ENCODE results near the gene SOCS4. TPM values are rescaled to one million over a fixed set of nuclear protein-coding genes. Genes with fewer than 3 reads are reported as not detected.
"Not testable (repeated sequence)": the region's sequence is repeated elsewhere in the genome, so short reads cannot be mapped to it uniquely, and the experiment has no call there.

SOCS4 gene
- total and polyA plus RNA-seq, 4 experiments from 2014 or later, result 3.3 to 24.5 (median 11.5) TPM

DNA sequence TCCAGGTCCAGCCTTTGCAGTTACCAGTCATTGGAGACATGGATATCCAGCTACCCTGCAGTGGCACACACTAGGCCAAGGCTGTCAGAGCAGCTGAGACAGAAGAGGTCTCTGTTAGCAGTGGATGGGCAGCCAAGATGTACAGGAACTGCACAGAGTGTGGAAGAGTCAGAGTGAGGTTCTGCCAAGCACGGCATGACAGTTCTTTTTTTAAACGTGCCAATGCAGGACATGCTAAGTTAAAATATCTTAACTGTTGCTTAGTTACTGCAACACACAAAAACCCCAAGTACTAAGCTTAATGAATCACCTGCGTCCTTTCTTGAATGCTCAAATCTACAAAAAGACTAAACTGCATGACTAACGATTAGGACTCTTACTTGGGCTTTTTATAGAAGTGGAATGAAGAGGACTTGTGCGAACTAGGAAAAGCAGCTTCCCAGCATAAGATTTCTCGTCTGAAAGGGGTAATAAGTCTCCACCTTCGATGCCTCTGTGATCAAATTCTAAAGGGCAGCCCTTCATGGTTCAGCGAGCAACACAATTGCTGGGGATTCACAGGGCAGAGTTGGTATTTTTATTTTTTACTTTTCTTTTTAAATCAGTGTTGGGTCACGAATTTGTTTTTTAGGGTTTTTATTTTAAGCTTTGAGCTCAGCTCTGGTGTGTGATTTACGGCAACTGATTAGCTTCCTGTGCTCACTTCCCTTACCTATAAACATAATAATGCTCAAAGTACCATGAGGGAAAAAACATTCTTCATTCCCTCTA lies 45.0 kb downstream of the SOCS4 start:
- Histone ChIP-seq H3K9me3 (ENCODE audit: control insufficient read depth in 1 of 2, low read length in 2 of 2) (no peaks in the 10 kb centered on the region), H3K27ac (ENCODE audit: low read depth, low read length) (peak overlapping the region; percentile 29), H3K27me3 (ENCODE audit: insufficient read depth, low read length) (no peaks in the 10 kb centered on the region), H3K4me3 (ENCODE audit: low read length in 2 of 2) (peak overlapping the region in 1 of 2 donors; percentile 6), H3K36me3 (ENCODE audit: insufficient read depth, low read length) (no peaks in the 10 kb centered on the region), H3K4me1 (ENCODE audit: insufficient read depth, low read length) (peaks cover 37% of the 10 kb centered on the region)
- CTCF ChIA-PET (ENCODE audit: partially characterized antibody), result interaction anchor here (0.6 to 3.7 kb wide), 10 partner anchors 8 to 89 kb away, joined by 3 to 16 read pairs (median 4); partner anchors contain the start of genes MAPK1IP1L, SOCS4 and WDHD1
- H3K4me1 Mint-ChIP-seq, result peaks cover 24 to 44% (median 38%) of the 10 kb centered on the region in 4 donors
- peak; percentile 24 to 52 (median 36) for DNase-seq
- intact Hi-C loops (cut with micrococcal nuclease), result loop anchor here (2.0 kb wide), 1 partner anchor 21 kb away; the partner anchor contains the start of gene MAPK1IP1L
- H3K4me3 Mint-ChIP-seq, result peak overlapping the region; percentile 24 to 85 (median 57)
- no peaks in the 10 kb centered on the region for H3K27me3 Mint-ChIP-seq
- H3K27ac Mint-ChIP-seq, result peak overlapping the region; percentile 72 to 93 (median 90)
- H3K36me3 Mint-ChIP-seq, result peaks cover 0 to 11% of the 10 kb centered on the region in 2 donors
- no peaks in the 10 kb centered on the region for H3K9me3 Mint-ChIP-seq
- POLR2A ChIA-PET (ENCODE audit: partially characterized antibody), result interaction anchor here (1.0 to 3.4 kb wide), 7 partner anchors 9 to 191 kb away, joined by 3 to 18 read pairs (median 6); partner anchors contain the start of genes MAPK1IP1L, SOCS4 and WDHD1

DNA sequence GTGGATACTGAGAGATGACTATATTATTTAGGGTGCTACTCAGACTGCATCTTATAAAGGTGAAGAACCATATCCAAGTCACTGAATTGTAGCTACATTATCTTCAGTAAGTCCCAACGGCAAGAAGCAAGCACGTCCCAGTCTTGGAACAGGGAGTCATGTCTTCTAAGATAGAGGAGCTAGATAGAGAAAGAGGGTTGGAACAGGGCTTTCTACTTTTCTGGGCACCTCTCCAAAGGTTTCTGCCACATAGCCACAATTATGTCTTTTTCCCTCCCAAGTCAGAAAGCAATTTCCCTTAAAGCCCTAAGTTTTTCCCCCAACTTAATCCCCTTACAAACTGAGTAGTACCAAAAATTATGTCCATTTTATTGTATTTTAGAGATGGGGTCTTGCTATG lies 46.8 kb downstream of the SOCS4 start:
- Histone ChIP-seq H3K27ac (ENCODE audit: low read depth, low read length) (no peak overlapping the region), H3K4me1 (ENCODE audit: insufficient read depth, low read length) (peaks cover 37% of the 10 kb centered on the region), H3K9me3 (ENCODE audit: control insufficient read depth in 1 of 2, low read length in 2 of 2) (no peaks in the 10 kb centered on the region), H3K27me3 (ENCODE audit: insufficient read depth, low read length) (no peaks in the 10 kb centered on the region), H3K36me3 (ENCODE audit: insufficient read depth, low read length) (no peaks in the 10 kb centered on the region), H3K4me3 (ENCODE audit: low read length in 2 of 2) (no peak overlapping the region)
- DNase-seq, result no peak
- intact Hi-C loops (cut with micrococcal nuclease), result loop anchor here (2.0 kb wide), 1 partner anchor 23 kb away; the partner anchor contains the start of gene MAPK1IP1L
- CTCF ChIA-PET (ENCODE audit: partially characterized antibody), result no interaction called here
- POLR2A ChIA-PET (ENCODE audit: partially characterized antibody), result no interaction called here
- H3K4me1 Mint-ChIP-seq, result peaks cover 25 to 44% (median 38%) of the 10 kb centered on the region in 4 donors
- H3K27ac Mint-ChIP-seq, result peak overlapping the region in 2 of 7 donors; percentile 20 to 25
- no peaks in the 10 kb centered on the region for H3K27me3 Mint-ChIP-seq
- H3K9me3 Mint-ChIP-seq, result no peaks in the 10 kb centered on the region
- H3K4me3 Mint-ChIP-seq, result peak overlapping the region in 1 of 8 donors; percentile 31
- H3K36me3 Mint-ChIP-seq, result no peaks in the 10 kb centered on the region

DNA sequence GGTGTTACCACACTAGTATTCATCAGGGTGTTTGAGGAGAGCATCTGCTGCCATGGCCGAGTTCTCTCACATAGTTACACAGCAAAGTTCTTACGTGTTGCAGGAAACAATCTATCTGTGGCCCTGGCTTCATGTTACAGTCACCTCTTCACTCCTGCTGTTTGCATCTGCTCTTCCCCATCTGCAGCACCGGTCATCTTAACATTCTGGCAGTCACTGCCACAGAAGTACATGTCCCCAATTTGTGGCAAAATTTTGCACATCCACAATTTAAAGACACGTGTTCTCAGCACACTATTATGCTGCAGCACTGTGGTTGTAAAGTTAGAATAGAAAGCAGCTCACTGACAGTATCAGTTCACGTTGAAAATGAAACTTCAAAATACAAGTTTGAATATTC lies 47.6 kb downstream of the SOCS4 start:
- Mint-ChIP-seq H3K9me3 (no peaks in the 10 kb centered on the region), H3K4me1 (peaks cover 25 to 44% (median 38%) of the 10 kb centered on the region in 4 donors), H3K36me3 (no peaks in the 10 kb centered on the region), H3K4me3 (peak overlapping the region; percentile 57 to 85 (median 78)), H3K27me3 (no peaks in the 10 kb centered on the region), H3K27ac (peak overlapping the region in 4 of 7 donors; percentile 72 to 77 (median 74))
- no peak for DNase-seq
- intact Hi-C loops (cut with micrococcal nuclease), result no loop called here
- no peak overlapping the region for H3K27ac ChIP-seq (ENCODE audit: low read depth, low read length)
- POLR2A ChIA-PET (ENCODE audit: partially characterized antibody), result no interaction called here
- H3K4me3 ChIP-seq (ENCODE audit: low read length in 2 of 2), result no peak overlapping the region
- H3K36me3 ChIP-seq (ENCODE audit: insufficient read depth, low read length), result no peaks in the 10 kb centered on the region
- peaks cover 37% of the 10 kb centered on the region for H3K4me1 ChIP-seq (ENCODE audit: insufficient read depth, low read length)
- H3K27me3 ChIP-seq (ENCODE audit: insufficient read depth, low read length), result no peaks in the 10 kb centered on the region
- no peaks in the 10 kb centered on the region for H3K9me3 ChIP-seq (ENCODE audit: control insufficient read depth in 1 of 2, low read length in 2 of 2)
- CTCF ChIA-PET (ENCODE audit: partially characterized antibody), result no interaction called here

DNA sequence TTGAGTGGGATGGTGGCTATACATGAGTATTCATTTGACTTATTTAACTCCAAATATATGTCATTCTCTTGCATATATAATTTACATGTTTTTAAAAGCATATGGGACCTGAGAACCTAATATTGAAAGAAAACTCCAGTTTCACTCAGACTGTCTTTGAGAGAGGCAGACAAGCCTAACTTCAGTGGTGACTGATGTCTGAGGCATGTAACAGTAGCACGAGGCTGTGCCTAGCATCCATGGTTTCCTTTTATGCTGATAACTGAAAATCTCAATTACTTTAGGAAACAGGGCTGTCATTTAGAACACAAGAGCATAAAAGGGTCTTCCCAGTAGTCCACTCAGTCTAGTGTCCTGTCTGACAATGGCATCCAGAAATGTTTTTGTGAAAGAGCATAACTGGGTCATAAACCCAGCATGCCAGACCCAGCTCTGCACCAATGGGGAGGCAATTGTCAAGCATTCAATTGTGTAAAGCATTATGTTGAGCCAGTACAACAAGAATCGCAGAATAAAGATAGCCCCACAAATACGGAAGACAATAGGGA lies 48.7 kb downstream of the SOCS4 start:
- no peaks in the 10 kb centered on the region for H3K27me3 ChIP-seq (ENCODE audit: insufficient read depth, low read length)
- H3K36me3 ChIP-seq (ENCODE audit: insufficient read depth, low read length), result no peaks in the 10 kb centered on the region
- Mint-ChIP-seq H3K36me3 (no peaks in the 10 kb centered on the region), H3K9me3 (no peaks in the 10 kb centered on the region), H3K27me3 (no peaks in the 10 kb centered on the region), H3K27ac (no peak overlapping the region), H3K4me1 (peaks cover 25 to 43% (median 38%) of the 10 kb centered on the region in 4 donors), H3K4me3 (peak overlapping the region in 5 of 8 donors; percentile 3 to 85 (median 70))
- ChIA-PET CTCF (ENCODE audit: partially characterized antibody) (interaction anchor here (1.7 kb wide), 1 partner anchor 16 kb away, joined by 4 read pairs; no protein-coding TSS in a partner anchor), POLR2A (ENCODE audit: partially characterized antibody) (no interaction called here)
- DNase-seq, result no peak
- H3K4me1 ChIP-seq (ENCODE audit: insufficient read depth, low read length), result peaks cover 37% of the 10 kb centered on the region
- H3K27ac ChIP-seq (ENCODE audit: low read depth, low read length), result no peak overlapping the region
- no peak overlapping the region for H3K4me3 ChIP-seq (ENCODE audit: low read length in 2 of 2)
- H3K9me3 ChIP-seq (ENCODE audit: control insufficient read depth in 1 of 2, low read length in 2 of 2), result no peaks in the 10 kb centered on the region
- intact Hi-C loops (cut with micrococcal nuclease), result no loop called here

DNA sequence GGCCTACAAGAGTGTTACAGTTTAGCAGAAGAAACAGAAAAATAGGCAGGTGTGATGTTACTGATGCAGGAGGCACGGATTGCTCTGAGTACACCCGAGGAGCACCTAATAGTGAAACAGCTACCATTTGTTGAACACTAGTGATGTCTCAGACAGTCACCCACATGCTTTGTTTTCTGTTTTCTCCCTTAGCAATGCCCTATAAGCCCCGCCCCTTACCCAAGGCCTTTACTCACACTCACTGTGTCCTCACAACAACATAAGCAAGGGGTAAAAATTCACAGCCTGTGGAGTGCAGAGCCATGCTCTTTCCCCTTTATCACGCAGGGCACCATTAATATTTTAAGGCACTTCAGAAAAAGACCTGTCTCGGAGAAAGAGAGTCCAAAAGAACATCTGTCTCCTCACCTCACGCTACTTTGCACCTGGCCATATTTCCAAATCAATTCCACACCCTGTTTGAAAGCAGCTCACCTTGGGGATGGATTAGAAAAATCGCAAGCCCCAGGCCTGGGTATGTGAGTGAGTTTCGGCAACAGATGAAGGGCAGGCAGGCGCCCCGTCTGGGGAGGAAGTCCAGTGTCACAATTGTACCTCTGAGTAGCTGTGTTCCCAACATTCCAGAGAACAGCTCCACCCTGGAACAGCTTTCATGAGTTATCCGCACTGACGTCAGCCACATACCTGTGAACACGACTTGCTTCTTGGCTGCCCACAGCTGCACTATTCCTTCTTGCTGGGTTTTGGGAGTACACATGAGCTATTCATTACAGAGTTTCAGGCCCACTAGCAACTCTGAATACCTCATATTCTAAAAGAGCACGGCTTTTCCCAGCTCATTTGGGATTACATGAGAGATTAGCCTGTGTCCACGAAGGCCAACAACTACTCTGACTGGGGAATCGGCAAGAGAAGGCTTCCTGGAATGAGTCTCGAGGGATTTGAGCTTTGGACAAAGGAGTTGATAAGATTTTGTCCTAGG lies 50.4 kb downstream of the SOCS4 start:
- Mint-ChIP-seq H3K4me1 (peaks cover 16 to 26% (median 23%) of the 10 kb centered on the region in 4 donors), H3K9me3 (no peaks in the 10 kb centered on the region), H3K27ac (peak overlapping the region in 1 of 7 donors; percentile 41), H3K27me3 (no peaks in the 10 kb centered on the region), H3K4me3 (no peak overlapping the region), H3K36me3 (no peaks in the 10 kb centered on the region)
- H3K4me3 ChIP-seq (ENCODE audit: low read length in 2 of 2), result no peak overlapping the region
- DNase-seq, result no peak
- H3K36me3 ChIP-seq (ENCODE audit: insufficient read depth, low read length), result no peaks in the 10 kb centered on the region
- ChIA-PET POLR2A (ENCODE audit: partially characterized antibody) (no interaction called here), CTCF (ENCODE audit: partially characterized antibody) (interaction anchor here (0.6 to 1.7 kb wide), 6 partner anchors 15 to 369 kb away, joined by 3 to 7 read pairs (median 3); no protein-coding TSS in a partner anchor)
- H3K27ac ChIP-seq (ENCODE audit: low read depth, low read length), result no peak overlapping the region
- intact Hi-C loops (cut with micrococcal nuclease), result no loop called here
- no peaks in the 10 kb centered on the region for H3K27me3 ChIP-seq (ENCODE audit: insufficient read depth, low read length)
- H3K4me1 ChIP-seq (ENCODE audit: insufficient read depth, low read length), result peaks cover 29% of the 10 kb centered on the region
- H3K9me3 ChIP-seq (ENCODE audit: control insufficient read depth in 1 of 2, low read length in 2 of 2), result no peaks in the 10 kb centered on the region

DNA sequence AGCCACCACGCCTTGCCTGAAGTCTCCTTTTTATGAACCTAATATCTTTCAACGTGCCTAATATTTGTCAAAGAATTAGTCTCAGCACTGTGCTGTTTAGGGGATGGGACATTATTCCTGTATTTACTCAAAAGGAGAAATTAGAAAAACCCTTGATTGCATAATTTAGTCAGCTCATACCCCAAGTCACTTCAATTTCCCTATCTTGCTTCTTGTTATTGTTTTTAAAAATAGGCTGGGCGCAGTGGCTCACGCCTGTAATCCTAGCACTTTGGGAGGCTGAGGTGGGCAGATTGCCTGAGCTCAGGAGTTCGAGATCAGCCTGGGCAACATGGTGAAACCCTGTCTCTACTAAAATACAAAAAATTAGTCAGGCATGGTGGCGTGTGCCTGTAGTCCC lies 52.9 kb downstream of the SOCS4 start:
- intact Hi-C loops (cut with micrococcal nuclease), result not testable (repeated sequence)
- POLR2A ChIA-PET (ENCODE audit: partially characterized antibody), result interaction anchor here (0.6 to 1.1 kb wide), 2 partner anchors 18 to 28 kb away, joined by 3 read pairs; partner anchors contain the start of gene MAPK1IP1L

More for the DNA sequence above, 52.9 kb downstream of the SOCS4 start:
- H3K4me1 ChIP-seq (ENCODE audit: insufficient read depth, low read length), result peaks cover 11% of the 10 kb centered on the region
- not testable (repeated sequence) for H3K27ac Mint-ChIP-seq; H3K4me3 ChIP-seq (ENCODE audit: low read length in 2 of 2); DNase-seq; H3K36me3 ChIP-seq (ENCODE audit: insufficient read depth, low read length); H3K27me3 Mint-ChIP-seq; H3K9me3 ChIP-seq (ENCODE audit: control insufficient read depth in 1 of 2, low read length in 2 of 2); H3K27me3 ChIP-seq (ENCODE audit: insufficient read depth, low read length); H3K36me3 Mint-ChIP-seq; H3K27ac ChIP-seq (ENCODE audit: low read depth, low read length); H3K4me3 Mint-ChIP-seq; H3K9me3 Mint-ChIP-seq
- peaks cover 7 to 11% (median 9%) of the 10 kb centered on the region in 4 donors for H3K4me1 Mint-ChIP-seq
- CTCF ChIA-PET (ENCODE audit: partially characterized antibody), result interaction anchor here (1.0 to 1.4 kb wide), 4 partner anchors 8 to 29 kb away, joined by 3 to 4 read pairs (median 4); no protein-coding TSS in a partner anchor
